Kidney (tissue), 14 donors: ENCODE results near the gene KCNJ8. TPM values are rescaled to one million over a fixed set of nuclear protein-coding genes. Genes with fewer than 3 reads are reported as not detected.

Experiments
- DNase-seq, 5 donors: peaks; one replicate each; pipeline ENCODE4 v3.0.0-alpha.2; 2013 to 2020
- FAIRE-seq: peaks from 2 replicates; lab custom pipeline; 2012; peaks lifted over from hg19 to GRCh38; lab: Jason Lieb, UNC
- H3K27ac ChIP-seq, 2 donors: one replicate each; pipeline ENCODE4 v1.7.0; 2013; ENCODE audit warnings: low read depth in 2 of 2, low read length in 2 of 2, inconsistent platforms in 1 of 2
- H3K27me3 ChIP-seq: one replicate; pipeline ENCODE4 v1.7.1; 2013; ENCODE audit warnings: low read length, inconsistent platforms; ENCODE audit not compliant: control insufficient read depth, insufficient read depth
- H3K36me3 ChIP-seq, 3 donors: one replicate each; pipeline versions ENCODE4 v1.7.0 to v1.7.1; 2013; ENCODE audit warnings: low read length in 3 of 3, control low read depth in 1 of 3, inconsistent platforms in 1 of 3; ENCODE audit not compliant: insufficient read depth in 3 of 3, control insufficient read depth in 2 of 3
- H3K4me1 ChIP-seq, 3 donors: one replicate each; pipeline versions ENCODE4 v1.7.0 to v1.7.1; 2013; ENCODE audit warnings: low read length in 3 of 3, inconsistent platforms in 1 of 3, low read depth in 1 of 3; ENCODE audit not compliant: control insufficient read depth in 2 of 3, insufficient read depth in 2 of 3
- H3K4me3 ChIP-seq, 3 donors: one replicate each; pipeline versions ENCODE4 v1.7.0 to v1.8.1; 2013; ENCODE audit warnings: low read length in 3 of 3, control low read depth in 1 of 3, inconsistent platforms in 1 of 3
- H3K9ac ChIP-seq, 3 donors: one replicate each; pipeline versions ENCODE4 v1.7.0 to v1.7.1; 2013; ENCODE audit warnings: low read length in 3 of 3, control low read depth in 1 of 3, inconsistent platforms in 1 of 3
- H3K9me3 ChIP-seq, 3 donors: one replicate each; pipeline versions ENCODE4 v1.7.0 to v1.7.1; 2013; ENCODE audit warnings: low read length in 3 of 3, control low read depth in 1 of 3, inconsistent platforms in 1 of 3; ENCODE audit not compliant: control insufficient read depth in 2 of 3, insufficient read depth in 1 of 3
- intact Hi-C: fragments of 100-400 bp; cut with DNase I; formaldehyde crosslinking; loops from one replicate; pipeline ENCODE4 v1.11.1; 2022
- polyA plus RNA-seq: library from polyadenylated mRNA; stranded (reverse); fragments of 350-450 nt; fragmentation: Illumina TruSeq; extraction: RNeasy Lipid Tissue Mini Kit (QIAGEN cat#74804); gene quantifications from one replicate; pipeline ENCODE4 v1.2.3, GENCODE V29; 2014; ENCODE audit warnings: low read depth, low replicate concordance; ENCODE audit not compliant: insufficient read depth
- total RNA-seq: library from RNA; stranded (reverse); fragmentation: NEBNext Ultra II Directional; extraction: Animal tissue kit (Norgen Biotek cat#: 25700); gene quantifications from one replicate; pipeline ENCODE4 v1.2.1, GENCODE V29; 2021
- TF ChIP-seq, protein P1 (sequence below): IDR thresholded peaks from 3 replicates; pipeline ENCODE4 v1.5.1; 2012; ENCODE audit warnings: mild to moderate bottlenecking, moderate library complexity, borderline replicate concordance; ENCODE audit not compliant: insufficient read depth; ENCODE audit errors: extremely low read depth
- donor health status: control.
- donor health status: control.
- donor health status: control.
- donor health status: control.
- donor health status: control.
- donor health status: DM: yes; HTN: yes; CAD: no.
- donor health status: Normal renal cell carcinoma (clear cell type).

The KCNJ8 gene
- total and polyA plus RNA-seq, 2 donors from 2014 or later = 5.6 to 13.1 TPM

GRCh38 chr12:21718944-21719650 lies 55.4 kb downstream of the KCNJ8 start:
- TF ChIP-seq, protein P1, sequence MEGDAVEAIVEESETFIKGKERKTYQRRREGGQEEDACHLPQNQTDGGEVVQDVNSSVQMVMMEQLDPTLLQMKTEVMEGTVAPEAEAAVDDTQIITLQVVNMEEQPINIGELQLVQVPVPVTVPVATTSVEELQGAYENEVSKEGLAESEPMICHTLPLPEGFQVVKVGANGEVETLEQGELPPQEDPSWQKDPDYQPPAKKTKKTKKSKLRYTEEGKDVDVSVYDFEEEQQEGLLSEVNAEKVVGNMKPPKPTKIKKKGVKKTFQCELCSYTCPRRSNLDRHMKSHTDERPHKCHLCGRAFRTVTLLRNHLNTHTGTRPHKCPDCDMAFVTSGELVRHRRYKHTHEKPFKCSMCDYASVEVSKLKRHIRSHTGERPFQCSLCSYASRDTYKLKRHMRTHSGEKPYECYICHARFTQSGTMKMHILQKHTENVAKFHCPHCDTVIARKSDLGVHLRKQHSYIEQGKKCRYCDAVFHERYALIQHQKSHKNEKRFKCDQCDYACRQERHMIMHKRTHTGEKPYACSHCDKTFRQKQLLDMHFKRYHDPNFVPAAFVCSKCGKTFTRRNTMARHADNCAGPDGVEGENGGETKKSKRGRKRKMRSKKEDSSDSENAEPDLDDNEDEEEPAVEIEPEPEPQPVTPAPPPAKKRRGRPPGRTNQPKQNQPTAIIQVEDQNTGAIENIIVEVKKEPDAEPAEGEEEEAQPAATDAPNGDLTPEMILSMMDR = no peak
- no peak for FAIRE-seq
- H3K4me1 ChIP-seq = no peaks in the 10 kb centered on the region
- H3K36me3 ChIP-seq = no peaks in the 10 kb centered on the region
- no peaks in the 10 kb centered on the region for H3K27me3 ChIP-seq
- H3K27ac ChIP-seq = peak overlapping the region in 1 of 2 donors; percentile 47
- H3K4me3 ChIP-seq = no peak overlapping the region
- intact Hi-C loops = no loop called here
- H3K9me3 ChIP-seq = no peaks in the 10 kb centered on the region
- peak in 2 of 5 donors; percentile 54 to 83 for DNase-seq
- H3K9ac ChIP-seq = no peak overlapping the region

DNA sequence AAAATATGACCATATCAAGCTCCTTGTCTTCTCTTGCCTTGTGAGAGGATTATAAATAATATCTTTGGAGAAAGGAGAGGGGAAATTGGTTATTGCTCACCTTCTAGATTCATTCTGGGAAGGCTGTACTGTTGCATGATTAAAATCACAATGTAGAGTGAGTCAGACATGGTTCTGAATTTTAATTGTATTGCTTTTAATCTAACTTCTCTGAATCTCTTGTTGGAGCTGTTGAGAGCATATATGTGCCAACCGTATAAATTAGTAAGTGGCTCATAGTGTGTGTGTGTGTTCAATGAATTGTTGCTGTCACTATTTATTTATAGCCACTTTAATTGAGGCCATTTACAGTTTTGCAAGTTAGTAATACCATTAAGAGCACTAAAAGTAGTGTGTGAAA lies 56.1 kb downstream of the KCNJ8 start:
- Histone ChIP-seq H3K36me3 (no peaks in the 10 kb centered on the region), H3K4me3 (no peak overlapping the region), H3K9ac (no peak overlapping the region), H3K9me3 (no peaks in the 10 kb centered on the region), H3K4me1 (no peaks in the 10 kb centered on the region), H3K27ac (peak overlapping the region in 1 of 2 donors; percentile 16), H3K27me3 (no peaks in the 10 kb centered on the region)
- DNase-seq (peak in 1 of 5 donors; percentile 17), FAIRE-seq (no peak)
- intact Hi-C loops = no loop called here
- TF ChIP-seq, protein P1 = no peak

DNA sequence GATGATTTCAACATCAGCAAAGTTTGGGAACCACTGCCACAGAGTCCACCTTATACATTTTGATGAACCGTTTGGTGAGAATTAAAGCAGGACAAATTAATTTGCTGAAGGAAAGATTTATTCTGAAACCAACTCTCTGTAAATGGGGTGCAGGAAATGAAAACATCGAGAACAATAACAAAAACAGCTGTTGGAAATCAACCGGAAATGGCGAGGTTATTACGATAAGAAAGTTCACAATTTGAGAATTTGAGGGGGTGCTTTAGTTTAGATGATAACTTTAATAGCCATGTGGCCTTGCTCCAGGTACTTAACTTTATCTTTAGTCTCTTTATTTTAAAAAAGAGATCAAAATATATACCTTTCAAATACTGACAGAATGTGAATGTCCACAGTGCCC lies 56.7 kb downstream of the KCNJ8 start:
- FAIRE-seq (no peak), DNase-seq (peak in 2 of 5 donors; percentile 32 to 57)
- Histone ChIP-seq H3K4me3 (no peak overlapping the region), H3K27ac (no peak overlapping the region), H3K9ac (no peak overlapping the region), H3K4me1 (no peaks in the 10 kb centered on the region), H3K27me3 (no peaks in the 10 kb centered on the region), H3K9me3 (no peaks in the 10 kb centered on the region), H3K36me3 (no peaks in the 10 kb centered on the region)
- intact Hi-C loops = no loop called here
- TF ChIP-seq, protein P1 = no peak
